GM18511 (cell line): Measurements from ENCODE around the gene NAALADL2.

Experiments
- ATAC-seq: cut with Tn5 transposase; IDR thresholded peaks from one replicate; pipeline ENCODE4 v1.9.1; 2021; ENCODE audit warnings: mild to moderate bottlenecking, moderate library complexity; ENCODE audit not compliant: unreplicated experiment

NAALADL2 gene

DNA sequence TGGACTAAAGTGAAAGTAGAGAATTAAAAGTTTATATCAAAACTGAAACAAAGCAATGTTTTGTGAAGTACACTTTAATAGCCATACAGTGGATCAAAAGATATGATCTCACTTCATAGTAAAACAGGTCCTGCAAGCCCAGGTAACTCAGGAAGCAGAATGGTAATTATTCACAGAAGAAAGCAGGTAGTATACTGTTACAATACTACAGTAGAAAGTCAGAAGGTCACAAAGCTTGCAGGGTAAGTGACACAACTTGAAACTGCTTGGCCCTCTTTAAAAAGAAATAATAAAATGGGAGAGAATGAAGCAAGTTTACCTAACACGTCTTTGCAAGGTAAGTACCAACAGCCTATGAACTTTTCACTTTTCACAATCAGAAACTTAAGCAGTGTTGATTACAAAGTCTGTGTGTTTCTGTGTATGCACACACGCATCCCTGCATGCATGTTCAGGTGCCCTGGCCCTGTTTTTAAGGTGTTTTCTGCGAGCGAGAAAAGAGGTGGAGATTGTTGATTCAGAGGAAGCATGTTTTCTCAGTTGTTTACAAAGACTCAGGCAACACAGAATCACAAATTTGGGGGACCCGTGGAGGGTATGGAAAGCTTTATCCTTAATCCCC, at the start of gene NAALADL2:
NAALADL2 (plus strand) TSS at position 221 of the 622 bp plus-strand sequence.
- no peak for ATAC-seq

DNA sequence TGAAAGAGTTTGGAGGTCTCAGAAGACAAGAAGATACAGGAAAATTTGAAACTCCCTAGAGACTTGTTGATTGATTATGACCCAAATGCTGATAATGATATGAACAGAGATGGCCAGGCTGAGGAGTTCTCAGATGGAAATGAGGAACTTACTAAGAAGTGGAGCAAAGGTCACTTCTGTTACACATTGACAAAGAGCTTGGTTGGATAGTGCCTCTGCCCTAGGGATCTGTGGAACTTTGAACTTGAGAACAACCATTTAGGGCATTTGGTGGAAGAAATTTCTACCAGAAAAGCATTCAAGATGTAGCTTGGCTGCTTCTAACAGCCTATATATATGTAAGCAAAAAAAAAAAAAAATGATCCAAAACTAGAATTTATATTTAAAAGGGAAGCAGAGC, 48.9 kb upstream of the NAALADL2 start:
- ATAC-seq: no peak

DNA sequence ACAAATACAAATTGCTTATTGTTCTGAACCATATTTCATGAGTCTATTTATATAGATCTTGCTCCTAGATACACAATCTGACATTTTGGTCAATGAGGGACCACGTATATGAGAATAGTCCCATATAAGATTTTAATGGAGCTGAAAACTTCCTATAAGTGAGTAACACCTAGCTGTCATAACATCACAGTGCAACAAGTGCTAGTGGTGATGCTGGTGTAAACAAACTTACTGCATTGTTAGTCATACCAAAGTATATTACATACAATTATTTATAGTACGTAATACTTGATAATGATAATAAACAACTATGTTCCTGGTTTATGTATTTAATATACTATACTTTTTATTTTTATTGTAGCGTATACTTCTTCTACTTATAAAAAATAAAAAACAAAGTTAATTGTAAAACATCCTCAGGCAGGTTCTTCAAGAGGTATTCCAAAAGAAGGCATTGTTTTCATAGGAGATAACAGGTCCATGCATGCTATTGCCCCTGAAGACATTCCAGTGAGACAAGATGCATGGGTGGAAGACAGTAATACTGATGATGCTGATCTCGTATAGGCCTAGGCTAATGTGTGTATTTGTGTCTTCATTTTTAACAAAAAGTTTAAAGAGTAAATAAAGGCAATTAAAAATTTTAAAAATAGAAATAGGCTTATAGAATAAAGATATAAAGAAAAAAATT, 46.8 kb upstream of the NAALADL2 start:
- ATAC-seq: no peak

DNA sequence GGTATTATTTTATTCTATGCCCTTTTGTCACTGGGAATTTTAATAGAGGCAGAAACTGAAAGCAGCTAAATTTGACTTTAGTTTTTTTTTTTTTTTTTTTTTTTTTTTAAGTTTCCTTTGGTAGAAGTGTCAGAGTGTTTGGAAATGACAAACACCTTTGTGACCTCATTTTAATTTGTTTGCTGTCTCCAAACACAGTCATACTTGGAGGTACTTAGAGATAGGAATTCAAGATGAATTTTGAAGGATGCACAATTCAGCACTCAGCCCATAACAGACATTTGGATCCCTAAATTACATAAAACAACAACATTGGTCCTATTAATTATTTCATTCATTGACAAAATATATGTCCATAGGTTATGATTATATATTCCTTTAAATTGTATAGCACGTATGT, 43.4 kb upstream of the NAALADL2 start:
- ATAC-seq: no peak

- ATAC-seq: no peak
These were observed 38.2 kb upstream of the NAALADL2 start for GRCh38 chr3:174820885-174821284.

DNA sequence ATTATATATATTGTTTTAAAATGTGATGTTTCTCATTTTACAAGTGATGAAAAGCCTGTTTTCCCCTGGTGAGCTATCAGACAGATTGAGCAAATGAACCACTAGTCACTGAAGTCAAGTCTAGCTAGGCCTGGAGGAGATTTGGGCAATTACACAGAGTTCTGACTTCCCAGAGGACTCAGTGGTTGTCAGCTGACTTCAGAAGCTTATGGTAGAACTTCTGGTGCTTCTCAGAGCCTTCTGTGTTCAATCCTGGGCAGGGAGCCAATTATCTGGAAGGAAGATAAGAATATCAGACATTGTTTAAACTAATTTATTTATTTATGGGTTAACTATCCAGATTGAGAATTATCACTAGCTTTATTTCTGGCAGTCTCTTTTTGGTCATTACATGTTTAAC, 37.7 kb upstream of the NAALADL2 start:
- no peak for ATAC-seq

DNA sequence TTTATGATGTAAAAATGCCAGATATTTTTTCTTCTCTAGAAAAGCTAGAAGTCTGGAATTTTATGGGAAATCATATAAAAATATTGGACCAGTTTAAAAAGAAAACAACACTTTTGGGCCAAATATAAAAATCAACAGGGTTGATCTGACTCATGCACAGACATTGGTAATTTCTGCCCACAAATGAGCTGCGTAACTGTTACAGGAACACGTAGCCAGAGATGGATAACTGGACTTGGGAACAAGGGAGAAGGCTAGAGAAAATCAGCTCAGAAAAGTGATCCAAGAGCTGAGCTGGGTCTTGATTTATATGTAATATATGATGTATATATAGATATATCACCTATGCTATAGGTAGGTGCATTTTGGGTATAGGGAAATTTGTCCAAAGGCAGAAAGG, 36.8 kb upstream of the NAALADL2 start:
- no peak for ATAC-seq

DNA sequence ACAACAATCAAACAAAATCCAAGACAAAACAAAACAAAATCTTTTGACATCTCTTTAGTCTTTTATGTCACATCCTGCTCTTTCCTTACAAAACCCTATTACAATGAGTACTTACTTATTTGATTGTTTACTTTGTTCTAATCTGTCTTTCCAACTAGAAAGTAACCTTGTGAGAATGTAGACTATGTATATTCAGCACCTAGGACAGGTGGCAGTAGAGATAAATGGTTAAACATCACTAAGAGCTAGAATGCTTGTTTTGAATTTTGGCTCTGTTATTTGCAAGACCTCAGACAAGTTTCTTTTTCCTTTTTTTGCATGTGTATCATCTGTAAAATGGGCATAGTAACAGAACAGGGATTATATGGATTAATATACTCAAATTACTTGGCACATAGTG, 33.1 kb upstream of the NAALADL2 start:
- no peak for ATAC-seq

GRCh38 chr3:174844746-174845145, 14.4 kb upstream of the NAALADL2 start:
- no peak for ATAC-seq

GRCh38 chr3:174846055-174846454, 13.1 kb upstream of the NAALADL2 start:
- ATAC-seq: no peak

DNA sequence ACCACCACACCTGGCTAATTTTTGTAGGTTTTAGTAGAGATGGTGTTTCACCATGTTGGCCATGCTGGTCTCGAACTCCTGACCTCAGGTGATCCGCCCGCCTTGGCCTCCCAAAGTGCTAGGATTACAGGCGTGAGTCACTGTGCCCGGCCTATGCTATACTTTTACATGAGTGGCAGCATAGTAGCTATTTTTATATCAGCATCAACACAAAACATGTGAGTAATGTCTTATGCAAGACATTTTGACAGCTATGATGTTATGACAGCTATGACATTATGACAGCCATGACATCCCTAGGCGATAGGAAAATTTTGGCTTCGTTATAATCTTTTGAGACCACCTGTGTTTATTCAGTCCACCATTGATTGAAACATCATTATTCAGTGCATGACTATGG, 4.1 kb upstream of the NAALADL2 start:
- ATAC-seq: no peak

DNA sequence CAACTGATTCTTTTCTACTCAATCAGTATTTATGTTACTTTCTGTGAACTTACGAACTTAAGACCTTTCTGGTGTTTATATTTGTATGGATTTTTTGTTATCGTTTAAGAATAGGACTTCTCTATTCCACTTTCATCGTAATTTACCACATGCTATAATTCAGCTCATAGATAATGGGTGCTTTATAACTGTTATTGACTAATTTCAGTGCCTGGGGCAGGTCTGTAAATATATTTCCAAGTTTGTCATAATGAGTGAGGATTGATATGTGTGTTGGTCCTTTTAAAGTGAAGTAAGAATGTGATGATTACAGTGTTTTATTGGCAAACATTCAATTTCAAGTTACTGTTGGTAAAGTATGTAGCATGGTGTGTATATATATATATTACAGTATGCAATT, 1.8 kb upstream of the NAALADL2 start:
- no peak for ATAC-seq

DNA sequence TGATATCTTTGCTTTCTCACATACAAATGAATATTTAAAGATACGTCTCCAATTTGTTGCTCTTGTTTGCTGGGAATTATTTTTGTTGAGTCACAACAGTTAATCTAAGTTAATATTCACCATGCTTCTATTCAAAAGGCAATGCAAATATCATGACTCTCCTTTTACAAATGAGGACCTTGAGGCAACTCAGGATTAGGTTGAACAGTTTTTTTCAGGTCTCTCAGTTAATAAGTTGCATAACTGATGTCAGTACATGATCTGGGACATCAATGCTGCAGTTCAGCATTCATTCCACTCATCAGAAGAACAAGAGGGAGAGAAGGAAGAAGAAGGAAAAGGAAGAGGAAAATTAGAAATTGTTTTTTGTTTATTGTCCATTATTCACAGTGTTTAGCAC, 781 bp upstream of the NAALADL2 start:
- ATAC-seq: no peak

DNA sequence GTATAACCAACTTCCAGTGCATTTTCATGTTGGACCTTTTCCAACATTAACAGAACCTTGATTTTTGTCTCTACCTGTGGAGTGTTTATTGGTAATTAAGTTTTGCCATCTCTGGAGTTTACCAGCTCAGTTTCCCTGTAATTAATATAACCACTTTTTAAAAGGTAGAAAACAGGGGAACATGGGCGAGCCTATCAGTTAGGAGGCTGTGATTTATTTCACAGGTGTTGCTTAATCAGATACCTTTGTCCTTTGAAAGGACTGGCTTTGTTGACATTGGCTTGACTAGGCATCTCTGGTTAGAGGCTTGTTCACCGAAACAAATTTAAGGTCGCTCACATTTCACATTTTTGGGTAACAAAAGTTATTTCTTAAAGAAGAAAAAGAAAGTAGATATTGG, 622 bp downstream of the NAALADL2 start:
- no peak for ATAC-seq

GRCh38 chr3:174862101-174862500, 3.0 kb downstream of the NAALADL2 start:
- no peak for ATAC-seq

DNA sequence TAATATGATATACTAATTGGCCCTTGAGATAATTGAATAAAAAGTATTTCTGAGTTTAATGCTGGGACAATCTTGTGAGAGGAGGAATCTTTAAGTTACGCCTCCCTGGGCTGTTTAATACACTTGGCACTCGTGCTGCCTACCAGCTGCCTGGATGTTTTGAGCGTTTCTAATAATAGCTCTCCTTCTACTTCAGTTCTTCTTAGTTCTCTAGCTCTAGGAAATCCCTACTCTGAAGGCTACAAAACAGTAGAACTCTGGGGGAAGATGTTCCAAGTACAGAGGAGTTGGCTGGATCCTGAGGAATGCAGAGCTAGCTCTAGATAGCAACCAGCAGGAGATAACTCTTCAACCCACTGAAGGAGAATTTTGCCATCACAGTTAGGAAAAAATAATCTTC, 3.5 kb downstream of the NAALADL2 start:
- ATAC-seq: no peak

- ATAC-seq: no peak
These were observed 4.4 kb downstream of the NAALADL2 start for GRCh38 chr3:174863488-174863887.

DNA sequence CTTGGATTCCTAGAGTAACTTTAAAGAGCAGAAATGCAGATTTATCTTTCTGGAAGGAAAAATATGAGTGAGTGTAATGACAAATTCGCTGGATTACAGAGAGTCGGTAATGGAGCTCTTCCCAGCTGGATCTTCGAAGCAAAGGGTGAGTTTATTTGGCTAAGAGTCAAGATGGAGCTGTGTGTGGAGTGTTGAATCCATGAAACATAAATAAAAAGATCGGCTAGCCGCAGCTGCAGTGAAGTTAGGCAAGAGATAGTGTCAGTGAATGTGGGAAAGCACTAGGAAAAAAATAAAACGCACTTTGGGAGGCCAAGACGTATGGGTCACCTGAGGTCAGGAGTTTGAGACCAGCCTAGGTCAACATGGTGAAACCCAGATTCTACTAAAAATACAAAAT, 10.3 kb downstream of the NAALADL2 start:
- ATAC-seq: no peak

GRCh38 chr3:174873832-174874657, 14.9 kb downstream of the NAALADL2 start:
- no peak for ATAC-seq

GRCh38 chr3:174882789-174883188, 23.7 kb downstream of the NAALADL2 start:
- ATAC-seq: no peak

- ATAC-seq: no peak
These were observed 24.9 kb downstream of the NAALADL2 start for GRCh38 chr3:174883881-174884675.
